Measurements from ENCODE around the gene TMX4.
"Not testable (repeated sequence)": the region's sequence is repeated elsewhere in the genome, so short reads cannot be mapped to it uniquely, and the experiment has no call there.

Gene TMX4

DNA sequence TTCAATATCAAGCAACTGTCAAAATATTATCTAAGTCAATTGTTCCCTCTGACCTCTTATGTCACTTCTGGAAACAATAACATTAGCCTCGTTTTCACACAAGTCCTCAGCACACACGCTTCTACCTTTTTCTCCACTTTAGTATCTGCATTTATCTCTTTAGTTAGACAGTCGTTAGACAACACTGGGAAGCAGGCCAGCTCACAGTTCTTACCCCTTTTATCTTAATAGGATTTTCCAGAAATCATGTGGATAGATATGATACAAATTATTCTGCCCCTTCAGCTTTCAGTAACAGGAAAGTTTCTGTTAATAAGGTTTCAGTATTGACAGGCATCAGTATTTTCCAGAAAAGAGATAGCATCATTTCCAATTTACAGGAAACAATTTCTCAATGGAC, 53.4 kb downstream of the TMX4 start:
- no peak for DNase-seq

GRCh38 chr20:7959484-7959883, 60.1 kb downstream of the TMX4 start:
- no peak for DNase-seq

- not testable (repeated sequence) for DNase-seq
Measured at GRCh38 chr20:7956561-7956960, 63.0 kb downstream of the TMX4 start.

DNA sequence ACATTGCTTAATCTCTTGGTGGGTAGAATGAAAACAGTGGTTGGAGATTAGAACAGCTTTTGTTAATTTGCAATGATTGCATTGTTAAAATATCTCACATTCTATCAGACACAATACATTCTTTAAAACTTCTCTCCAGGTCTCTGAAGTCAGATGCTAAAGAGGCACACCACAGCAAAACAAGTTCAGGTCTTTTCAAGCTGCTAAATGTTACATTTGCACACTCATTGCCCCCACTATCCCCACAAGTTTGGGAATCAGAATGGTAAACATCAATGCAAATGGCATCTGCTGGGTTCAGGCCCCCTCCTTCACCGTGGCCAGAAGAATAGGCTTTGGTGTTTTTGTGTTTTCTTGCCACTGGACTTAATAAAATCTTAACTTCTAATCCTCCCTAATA, 69.2 kb downstream of the TMX4 start:
- DNase-seq: no peak

GRCh38 chr20:7943891-7944290, 75.7 kb downstream of the TMX4 start:
- DNase-seq: no peak

GRCh38 chr20:7940341-7940740, 79.2 kb downstream of the TMX4 start, which contains the start of gene HAO1:
TSS of gene HAO1 (minus strand) at chr20:7940458. CDS start at chr20:7940422, 36 bp downstream.
- DNase-seq: no peak

DNA sequence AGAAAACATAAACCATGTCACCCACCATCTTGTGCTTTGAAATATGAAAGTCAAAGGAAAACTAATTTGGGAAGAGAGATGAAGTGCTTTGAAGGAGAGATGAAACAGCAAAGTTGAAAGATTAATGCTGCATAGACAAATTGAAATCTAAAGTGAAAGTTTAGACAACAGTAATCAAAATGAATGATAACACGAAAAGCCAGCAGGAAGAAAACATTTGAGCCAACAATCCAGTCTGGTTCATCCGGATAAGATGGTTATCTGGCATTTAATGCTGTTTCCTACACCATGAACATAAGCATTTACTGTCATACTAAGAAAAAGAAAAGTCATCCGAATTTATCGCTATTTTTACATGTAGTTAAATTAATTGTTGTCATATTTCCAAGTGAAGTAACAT, 79.9 kb downstream of the TMX4 start:
- DNase-seq: no peak

- DNase-seq: no peak
Measured at GRCh38 chr20:7938058-7938457, 81.5 kb downstream of the TMX4 start.

DNA sequence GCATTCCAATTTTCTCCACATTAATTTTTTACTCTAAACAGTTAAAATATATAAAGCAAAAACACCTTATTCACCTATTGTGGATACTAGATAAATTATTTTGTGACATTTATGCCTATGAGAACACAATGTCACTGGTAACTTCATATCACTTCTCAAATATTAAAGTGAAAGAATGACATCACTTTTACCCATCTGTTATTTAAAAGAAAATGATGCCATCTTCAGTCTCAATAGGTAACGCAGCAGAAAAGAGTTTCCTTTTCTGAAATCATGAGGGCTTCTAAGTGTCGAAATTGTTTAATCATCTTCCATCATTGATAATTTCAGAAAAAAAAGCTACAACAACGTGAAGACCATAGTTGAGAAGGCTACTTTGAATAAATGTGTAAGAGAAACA, 82.2 kb downstream of the TMX4 start:
- DNase-seq: no peak

GRCh38 chr20:7935027-7935551, 84.5 kb downstream of the TMX4 start:
- no peak for DNase-seq

- DNase-seq: no peak
Measured at GRCh38 chr20:7933346-7933745, 86.2 kb downstream of the TMX4 start.

DNA sequence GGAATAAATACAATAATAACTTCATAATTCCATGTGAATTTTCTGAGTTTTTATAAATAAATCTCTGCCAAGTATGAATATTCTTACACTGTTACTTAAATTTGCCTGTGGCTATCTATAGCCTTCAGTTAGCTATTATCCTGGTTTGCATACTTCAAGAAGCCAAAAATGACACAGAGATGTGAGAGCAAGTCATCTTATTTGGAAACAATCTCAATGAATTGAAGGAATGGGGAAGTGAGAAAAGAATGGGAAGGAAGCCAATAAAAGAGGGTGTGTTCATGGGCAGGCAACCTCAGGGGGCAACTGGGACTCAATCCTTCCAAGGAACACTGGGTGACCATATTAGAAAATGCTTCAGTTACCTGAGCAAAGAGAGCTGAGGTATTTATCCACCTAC, 89.2 kb downstream of the TMX4 start:
- no peak for DNase-seq

Measured in CD4-positive, alpha-beta T cell treated with Interleukin-1 beta for 1 hour (primary cell).